22Rv1 (cell line): ENCODE measurements around the gene SYNGR2.
A peak's percentile ranks its signal among the peaks of the same experiment; 100 is the strongest.

ENCODE experiments used
- H3K27ac ChIP-seq: fragments of 450-650 bp; 2 replicates; pipeline ENCODE4 v1.5.1; 2017
- ZFX ChIP-seq: fragments of 450-650 bp; IDR thresholded peaks from 2 replicates; pipeline ENCODE4 v1.6.1; 2017; ENCODE audit warnings: antibody characterized with exemption, borderline replicate concordance
- TF ChIP-seq, protein P1 (sequence below): fragments of 450-650 bp; IDR thresholded peaks from 2 replicates; pipeline ENCODE4 v1.5.1; 2017; ENCODE audit warnings: mild to moderate bottlenecking

SYNGR2 gene

DNA sequence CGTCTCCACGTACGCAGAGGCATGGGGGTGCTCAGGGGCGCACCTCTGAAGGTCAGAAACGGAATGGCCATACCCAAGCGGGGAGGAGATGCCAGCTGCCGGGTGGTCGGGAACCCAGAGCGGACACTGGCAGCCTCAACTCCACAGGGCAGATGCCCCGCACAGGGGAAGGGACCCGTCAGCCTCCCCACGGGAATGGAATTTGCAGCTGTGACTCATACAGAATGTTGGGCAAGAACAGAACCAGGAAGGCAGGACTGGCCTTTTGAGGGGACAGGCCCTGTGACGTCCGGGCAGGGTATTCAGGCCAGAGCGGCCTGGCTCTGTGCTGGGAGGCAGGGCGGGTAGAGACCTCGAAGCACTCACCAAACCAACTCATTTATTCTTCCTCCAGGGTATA, 11.0 kb downstream of the SYNGR2 start:
- TF ChIP-seq, protein P1, sequence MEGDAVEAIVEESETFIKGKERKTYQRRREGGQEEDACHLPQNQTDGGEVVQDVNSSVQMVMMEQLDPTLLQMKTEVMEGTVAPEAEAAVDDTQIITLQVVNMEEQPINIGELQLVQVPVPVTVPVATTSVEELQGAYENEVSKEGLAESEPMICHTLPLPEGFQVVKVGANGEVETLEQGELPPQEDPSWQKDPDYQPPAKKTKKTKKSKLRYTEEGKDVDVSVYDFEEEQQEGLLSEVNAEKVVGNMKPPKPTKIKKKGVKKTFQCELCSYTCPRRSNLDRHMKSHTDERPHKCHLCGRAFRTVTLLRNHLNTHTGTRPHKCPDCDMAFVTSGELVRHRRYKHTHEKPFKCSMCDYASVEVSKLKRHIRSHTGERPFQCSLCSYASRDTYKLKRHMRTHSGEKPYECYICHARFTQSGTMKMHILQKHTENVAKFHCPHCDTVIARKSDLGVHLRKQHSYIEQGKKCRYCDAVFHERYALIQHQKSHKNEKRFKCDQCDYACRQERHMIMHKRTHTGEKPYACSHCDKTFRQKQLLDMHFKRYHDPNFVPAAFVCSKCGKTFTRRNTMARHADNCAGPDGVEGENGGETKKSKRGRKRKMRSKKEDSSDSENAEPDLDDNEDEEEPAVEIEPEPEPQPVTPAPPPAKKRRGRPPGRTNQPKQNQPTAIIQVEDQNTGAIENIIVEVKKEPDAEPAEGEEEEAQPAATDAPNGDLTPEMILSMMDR: no peak
- no peak for TF ChIP-seq ZFX
- H3K27ac ChIP-seq: peak overlapping the region; percentile 98; the same call in 1 of the 2 replicates

DNA sequence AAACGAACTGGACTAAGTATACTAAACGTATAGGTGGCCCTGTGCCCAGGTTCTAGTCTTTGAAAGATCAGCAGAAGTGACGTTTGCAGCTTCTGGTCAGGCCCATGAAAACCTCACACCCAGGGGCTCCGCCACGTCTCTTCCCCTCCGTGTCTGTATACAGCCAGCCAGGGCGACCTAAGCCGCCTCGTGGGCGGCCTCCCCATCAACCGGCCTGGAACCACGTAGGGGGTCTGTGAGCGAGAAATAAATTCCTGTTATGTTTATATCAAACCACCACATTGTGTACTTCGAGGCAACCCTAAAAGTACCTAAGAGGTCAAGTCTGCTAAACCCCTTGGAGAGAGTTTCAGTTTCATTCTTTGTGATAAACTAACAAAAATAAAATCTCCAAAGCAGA, 11.7 kb downstream of the SYNGR2 start:
- no peak for TF ChIP-seq ZFX
- TF ChIP-seq, protein P1: no peak
- H3K27ac ChIP-seq: no peak overlapping the region

DNA sequence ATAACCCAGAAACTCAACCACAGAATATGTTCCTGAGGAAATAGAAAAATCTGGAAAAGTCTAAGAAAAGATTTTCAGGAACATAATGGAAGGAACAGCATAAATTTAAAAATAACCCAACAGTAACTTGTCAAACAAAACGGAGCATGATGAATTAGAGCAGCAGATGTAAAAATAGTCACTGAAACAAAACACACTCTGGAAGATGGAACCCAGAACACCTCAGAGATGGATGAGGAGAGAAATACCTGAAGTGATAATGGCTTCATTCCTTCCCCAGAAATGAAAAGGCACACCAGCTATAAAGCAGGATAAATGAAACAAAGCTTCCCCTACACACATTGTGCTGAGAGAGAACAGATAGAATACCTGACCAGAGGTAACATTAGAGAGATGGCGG, 12.1 kb downstream of the SYNGR2 start:
- TF ChIP-seq, protein P1: no peak
- TF ChIP-seq ZFX: no peak

DNA sequence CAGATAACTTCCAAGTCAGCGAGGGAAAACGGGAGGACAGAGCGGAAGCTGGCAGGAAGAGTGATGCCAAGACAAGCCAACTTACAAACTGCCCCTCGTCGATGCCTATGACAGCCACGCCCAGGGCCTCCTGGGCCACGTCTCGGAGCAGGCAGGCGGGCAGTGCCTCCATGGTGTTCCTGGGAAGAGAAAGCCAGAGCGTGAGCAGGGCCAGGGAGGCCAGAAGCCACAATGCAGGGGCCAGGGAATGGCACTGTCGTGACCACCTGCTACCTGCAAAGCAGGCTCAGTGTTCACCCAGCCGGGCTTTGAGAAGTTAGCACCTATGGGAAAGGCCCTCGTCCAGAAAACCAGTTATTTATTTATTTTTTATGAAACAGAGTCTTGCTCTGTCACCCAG, 14.1 kb downstream of the SYNGR2 start:
- TF ChIP-seq, protein P1: no peak
- TF ChIP-seq ZFX: no peak
- H3K27ac ChIP-seq: no peak overlapping the region

More for the DNA sequence above, 12.1 kb downstream of the SYNGR2 start:
- H3K27ac ChIP-seq: no peak overlapping the region

DNA sequence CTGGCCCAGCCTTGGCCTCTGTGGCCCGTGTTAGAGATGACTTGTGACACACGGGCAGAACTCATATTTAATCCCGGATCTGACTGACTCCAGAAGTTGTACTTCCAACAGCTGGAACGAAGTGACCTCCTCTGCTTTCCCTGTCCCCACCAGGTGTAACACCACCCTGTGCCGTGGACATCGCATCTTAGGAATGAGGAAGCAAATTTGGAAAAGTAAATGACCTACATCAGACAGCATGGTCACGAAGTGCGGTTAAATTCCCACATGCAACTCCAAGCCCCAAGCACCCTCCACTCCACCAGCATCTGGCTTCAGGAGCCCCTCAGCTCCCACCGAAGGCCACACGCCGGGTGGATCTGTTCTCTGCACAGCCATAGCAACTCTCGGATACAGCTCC, 15.5 kb downstream of the SYNGR2 start:
- H3K27ac ChIP-seq: no peak overlapping the region
- TF ChIP-seq ZFX: no peak
- TF ChIP-seq, protein P1: no peak

DNA sequence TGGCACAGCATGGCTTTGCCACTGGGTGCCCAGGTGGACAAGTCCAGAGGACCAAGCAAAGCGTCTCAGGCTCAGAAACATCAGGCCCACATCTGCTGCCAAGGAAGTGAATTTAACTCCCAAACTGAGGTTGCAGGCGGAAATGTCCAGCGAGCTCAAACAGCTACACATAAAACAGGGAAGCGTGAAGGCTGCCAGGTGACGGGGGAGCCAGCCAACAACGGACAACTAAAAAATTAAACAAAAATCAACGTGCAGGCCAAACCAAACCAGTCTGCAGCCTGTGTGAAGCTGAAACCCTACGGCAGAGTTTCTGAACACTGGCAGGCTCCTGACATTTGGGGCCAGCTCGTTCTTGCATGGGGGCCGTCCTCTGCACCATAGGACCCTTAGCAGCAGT, 16.0 kb downstream of the SYNGR2 start:
- no peak for TF ChIP-seq ZFX
- TF ChIP-seq, protein P1: no peak
- no peak overlapping the region for H3K27ac ChIP-seq

DNA sequence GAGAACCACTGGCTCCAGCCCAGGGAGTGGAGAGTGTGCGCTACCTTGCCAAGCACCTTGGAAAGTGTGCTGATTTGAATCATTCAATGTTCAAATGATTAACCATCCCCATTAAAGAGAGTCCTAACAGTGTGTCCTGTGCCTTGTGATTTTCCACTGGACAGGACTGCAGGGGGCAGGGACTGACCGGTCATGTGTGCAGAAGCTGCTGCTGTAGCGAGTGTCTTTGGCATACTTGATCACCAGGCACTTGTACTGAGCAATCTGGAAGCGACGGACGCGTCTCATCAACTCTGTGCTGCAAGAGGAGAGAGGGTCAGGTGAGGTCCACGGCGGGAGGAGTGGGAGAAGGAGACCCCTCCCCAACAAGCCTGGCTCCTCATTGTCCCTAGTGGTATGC, 16.5 kb downstream of the SYNGR2 start:
- H3K27ac ChIP-seq: no peak overlapping the region
- TF ChIP-seq, protein P1: no peak
- TF ChIP-seq ZFX: no peak
